ENCODE measurements around the gene SLA2. TPM values are rescaled to one million over a fixed set of nuclear protein-coding genes. Genes with fewer than 3 reads are reported as not detected.
"Not testable (repeated sequence)": the region's sequence is repeated elsewhere in the genome, so short reads cannot be mapped to it uniquely, and the experiment has no call there.

Gene SLA2
- total RNA-seq = 100 to 1,000 TPM; 109 to 140 TPM

- H3K27me3 Mint-ChIP-seq = no peaks in the 10 kb centered on the region
- ATAC-seq (peak; percentile 76), DNase-seq (peak; percentile 91)
- CTCF ChIA-PET = interaction anchor here (1.0 to 5.4 kb wide), 12 partner anchors 9 to 692 kb away, joined by 3 to 32 read pairs (median 8); partner anchors contain the start of genes RAB5IF and SCAND1
- H3K4me3 Mint-ChIP-seq = peak within 1 kb of the TSS; percentile 96
- peak within 1 kb of the TSS; percentile 98 for H3K27ac Mint-ChIP-seq
- no peaks in the 10 kb centered on the region for H3K9me3 Mint-ChIP-seq (ENCODE audit: low read depth)
- H3K4me1 Mint-ChIP-seq = peaks cover 40% of the 10 kb centered on the region
- H3K36me3 Mint-ChIP-seq = peaks cover 43% of the 10 kb centered on the region
Observed at GRCh38 chr20:36645998-36646397, at the start of gene SLA2. TSS of gene SLA2 (minus strand) at chr20:36646196. CDS start at chr20:36641335, 4,861 bp downstream.

DNA sequence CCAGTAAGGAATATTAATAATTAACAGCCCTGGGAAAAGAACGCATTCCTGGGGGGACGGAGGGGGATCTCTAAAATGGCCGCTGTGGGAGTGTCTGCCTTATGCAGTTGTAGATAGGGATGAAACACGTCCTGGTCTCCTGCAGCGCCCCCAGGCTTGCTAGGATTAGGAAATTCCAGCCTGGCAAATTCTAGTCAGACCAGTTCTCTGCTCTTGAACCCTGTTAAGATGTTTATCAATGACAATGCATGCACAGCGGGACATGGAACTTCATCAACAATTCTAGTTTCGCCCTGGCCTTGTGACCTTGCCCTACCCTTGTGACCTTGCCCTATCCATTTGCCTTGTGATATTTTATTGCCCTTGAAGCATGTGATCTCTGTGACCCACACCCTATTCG lies 49.5 kb upstream of the SLA2 start:
- not testable (repeated sequence) for H3K36me3 Mint-ChIP-seq; H3K27ac Mint-ChIP-seq; H3K4me1 Mint-ChIP-seq; ATAC-seq; DNase-seq; H3K4me3 Mint-ChIP-seq; H3K27me3 Mint-ChIP-seq; H3K9me3 Mint-ChIP-seq (ENCODE audit: low read depth)
- CTCF ChIA-PET = interaction anchor here (0.8 kb wide), 1 partner anchor 116 kb away, joined by 3 read pairs; no protein-coding TSS in a partner anchor

GRCh38 chr20:36688630-36689029 lies 42.6 kb upstream of the SLA2 start:
- H3K36me3 Mint-ChIP-seq = no peaks in the 10 kb centered on the region
- no peak overlapping the region for H3K27ac Mint-ChIP-seq
- H3K27me3 Mint-ChIP-seq = no peaks in the 10 kb centered on the region
- CTCF ChIA-PET = no interaction called here
- ATAC-seq (no peak), DNase-seq (no peak)
- no peak overlapping the region for H3K4me3 Mint-ChIP-seq
- no peaks in the 10 kb centered on the region for H3K9me3 Mint-ChIP-seq (ENCODE audit: low read depth)
- H3K4me1 Mint-ChIP-seq = no peaks in the 10 kb centered on the region

GRCh38 chr20:36687850-36688249 lies 41.9 kb upstream of the SLA2 start:
- H3K4me1 Mint-ChIP-seq = no peaks in the 10 kb centered on the region
- no peaks in the 10 kb centered on the region for H3K27me3 Mint-ChIP-seq
- CTCF ChIA-PET = no interaction called here
- H3K36me3 Mint-ChIP-seq = no peaks in the 10 kb centered on the region
- H3K9me3 Mint-ChIP-seq (ENCODE audit: low read depth) = no peaks in the 10 kb centered on the region
- ATAC-seq = no peak
- DNase-seq = no peak
- H3K27ac Mint-ChIP-seq = no peak overlapping the region
- no peak overlapping the region for H3K4me3 Mint-ChIP-seq

- Mint-ChIP-seq H3K4me3 (no peak overlapping the region), H3K36me3 (peaks cover 3% of the 10 kb centered on the region)
Observed at GRCh38 chr20:36686944-36687343, 40.9 kb upstream of the SLA2 start.

DNA sequence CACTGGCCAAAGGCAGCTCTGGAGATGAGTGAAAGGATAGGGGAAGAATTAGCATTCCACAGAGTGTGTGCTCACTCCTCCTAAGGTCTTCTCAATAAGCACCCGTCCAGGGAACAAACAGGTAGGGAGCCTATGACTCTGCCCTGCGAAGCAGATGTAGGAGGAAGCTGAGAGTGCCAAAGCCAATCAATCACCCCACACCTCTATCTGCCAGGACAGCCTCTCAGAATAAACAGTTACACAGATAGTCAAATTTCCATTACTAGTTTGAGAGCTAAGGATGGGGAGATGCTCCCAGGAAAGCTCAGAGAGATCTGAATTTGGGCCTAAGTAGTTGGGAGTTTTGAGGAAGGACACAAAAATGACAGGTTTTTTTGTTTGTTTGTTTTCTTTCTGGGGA lies 40.5 kb upstream of the SLA2 start:
- Mint-ChIP-seq H3K36me3 (peaks cover 3% of the 10 kb centered on the region), H3K9me3 (ENCODE audit: low read depth) (no peaks in the 10 kb centered on the region), H3K4me3 (no peak overlapping the region), H3K4me1 (no peaks in the 10 kb centered on the region), H3K27me3 (no peaks in the 10 kb centered on the region), H3K27ac (no peak overlapping the region)
- CTCF ChIA-PET = interaction anchor here (1.1 kb wide), 1 partner anchor 14 kb away, joined by 3 read pairs; no protein-coding TSS in a partner anchor
- ATAC-seq (no peak), DNase-seq (no peak)

More at GRCh38 chr20:36686944-36687343, 40.9 kb upstream of the SLA2 start:
- no peak overlapping the region for H3K27ac Mint-ChIP-seq
- CTCF ChIA-PET = interaction anchor here (1.1 kb wide), 1 partner anchor 13 kb away, joined by 3 read pairs; no protein-coding TSS in a partner anchor
- no peak for ATAC-seq
- H3K27me3 Mint-ChIP-seq = no peaks in the 10 kb centered on the region
- H3K9me3 Mint-ChIP-seq (ENCODE audit: low read depth) = no peaks in the 10 kb centered on the region
- DNase-seq = no peak
- no peaks in the 10 kb centered on the region for H3K4me1 Mint-ChIP-seq

- no peaks in the 10 kb centered on the region for H3K4me1 Mint-ChIP-seq
- H3K36me3 Mint-ChIP-seq = peaks cover 5% of the 10 kb centered on the region
- no peaks in the 10 kb centered on the region for H3K27me3 Mint-ChIP-seq
- no peak for ATAC-seq
- DNase-seq = no peak
- no peak overlapping the region for H3K4me3 Mint-ChIP-seq
- CTCF ChIA-PET = interaction anchor here (0.8 kb wide), 1 partner anchor 12 kb away, joined by 3 read pairs; no protein-coding TSS in a partner anchor
- H3K9me3 Mint-ChIP-seq (ENCODE audit: low read depth) = no peaks in the 10 kb centered on the region
- H3K27ac Mint-ChIP-seq = no peak overlapping the region
Observed at GRCh38 chr20:36684747-36685146, 38.8 kb upstream of the SLA2 start.

DNA sequence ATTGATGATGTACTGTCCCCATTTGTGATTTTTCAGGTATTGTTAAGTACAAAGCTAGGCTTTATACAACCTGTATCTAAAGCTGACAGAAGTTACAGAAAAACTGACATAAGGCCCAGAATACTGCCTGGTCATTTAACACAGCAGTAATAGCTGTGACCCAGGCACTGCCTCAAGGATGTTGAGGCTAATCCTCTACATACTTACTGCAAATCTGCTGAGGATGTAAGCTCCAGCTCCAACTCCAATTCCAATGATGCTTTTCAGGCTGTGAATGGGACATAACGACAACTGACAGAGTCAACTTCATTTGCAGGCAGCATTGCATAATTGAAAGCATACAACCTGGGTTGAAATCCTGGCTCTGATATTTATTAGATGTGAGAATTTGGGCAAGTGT lies 36.3 kb upstream of the SLA2 start:
- no peak for ATAC-seq
- H3K9me3 Mint-ChIP-seq (ENCODE audit: low read depth) = no peaks in the 10 kb centered on the region

DNA sequence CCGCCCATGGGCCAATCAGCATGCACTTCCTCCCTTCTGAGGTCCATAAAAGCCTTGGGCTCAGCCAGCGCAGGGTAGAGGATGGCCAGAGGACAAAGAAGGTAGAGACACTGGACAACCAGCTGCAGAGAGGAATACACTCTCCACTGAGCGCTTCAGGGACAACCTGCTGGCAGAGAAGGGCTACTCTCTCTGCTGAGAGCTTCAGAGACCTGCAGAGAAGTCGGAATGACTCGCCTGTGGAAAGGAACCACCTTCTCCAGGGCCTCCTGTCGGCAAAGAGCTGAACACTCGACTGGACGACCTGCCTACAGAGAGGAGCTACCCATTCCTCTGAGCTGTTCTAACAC lies 31.4 kb upstream of the SLA2 start:
- no peak overlapping the region for H3K27ac Mint-ChIP-seq
- ATAC-seq = no peak
- CTCF ChIA-PET = no interaction called here

More for the DNA sequence above, 36.3 kb upstream of the SLA2 start:
- Mint-ChIP-seq H3K36me3 (peaks cover 10% of the 10 kb centered on the region), H3K4me3 (no peak overlapping the region), H3K27ac (no peak overlapping the region), H3K4me1 (no peaks in the 10 kb centered on the region), H3K27me3 (no peaks in the 10 kb centered on the region)
- CTCF ChIA-PET = no interaction called here
- DNase-seq = no peak

GRCh38 chr20:36676701-36677421 lies 30.9 kb upstream of the SLA2 start:
- no peak for DNase-seq
- Mint-ChIP-seq H3K27ac (no peak overlapping the region), H3K4me1 (no peaks in the 10 kb centered on the region), H3K9me3 (ENCODE audit: low read depth) (no peaks in the 10 kb centered on the region), H3K36me3 (peaks cover 7% of the 10 kb centered on the region), H3K4me3 (no peak overlapping the region), H3K27me3 (no peaks in the 10 kb centered on the region)
- CTCF ChIA-PET = interaction anchor here (0.7 kb wide), 1 partner anchor 78 kb away, joined by 3 read pairs; no protein-coding TSS in a partner anchor
- ATAC-seq = no peak

More for the DNA sequence above, 31.4 kb upstream of the SLA2 start:
- DNase-seq = no peak
- Mint-ChIP-seq H3K27me3 (no peaks in the 10 kb centered on the region), H3K36me3 (peaks cover 7% of the 10 kb centered on the region), H3K9me3 (ENCODE audit: low read depth) (no peaks in the 10 kb centered on the region), H3K4me1 (no peaks in the 10 kb centered on the region), H3K4me3 (no peak overlapping the region)

GRCh38 chr20:36675545-36675944 lies 29.5 kb upstream of the SLA2 start:
- H3K4me1 Mint-ChIP-seq; H3K36me3 Mint-ChIP-seq; H3K9me3 Mint-ChIP-seq (ENCODE audit: low read depth); H3K27ac Mint-ChIP-seq; H3K4me3 Mint-ChIP-seq; ATAC-seq; DNase-seq; H3K27me3 Mint-ChIP-seq: not testable (repeated sequence)
- CTCF ChIA-PET = interaction anchor here (0.7 to 1.2 kb wide), 3 partner anchors 32 to 82 kb away, joined by 3 read pairs; no protein-coding TSS in a partner anchor

DNA sequence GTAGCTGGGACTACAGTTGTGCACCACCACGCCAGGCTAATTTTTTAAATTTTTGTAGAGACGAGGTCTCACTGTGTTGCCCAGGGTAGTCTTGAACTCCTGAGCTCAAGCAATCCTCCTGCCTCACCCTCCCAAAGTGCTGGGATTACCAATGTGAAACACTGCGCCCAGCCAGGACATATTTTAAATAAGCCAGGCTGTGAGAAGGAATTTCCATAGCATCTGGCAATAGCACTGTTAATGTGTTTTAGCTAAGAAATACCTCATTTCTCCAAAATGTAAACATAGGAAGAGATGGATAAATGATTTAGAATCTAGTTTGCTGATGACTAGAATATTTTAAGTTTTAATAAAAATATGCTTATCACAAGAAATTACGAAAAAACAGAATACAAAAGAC lies 27.0 kb upstream of the SLA2 start:
- no peaks in the 10 kb centered on the region for H3K27me3 Mint-ChIP-seq
- H3K36me3 Mint-ChIP-seq = peaks cover 10% of the 10 kb centered on the region
- DNase-seq = no peak
- no peak overlapping the region for H3K27ac Mint-ChIP-seq
- no peaks in the 10 kb centered on the region for H3K9me3 Mint-ChIP-seq (ENCODE audit: low read depth)
- no peaks in the 10 kb centered on the region for H3K4me1 Mint-ChIP-seq
- no peak for ATAC-seq
- CTCF ChIA-PET = no interaction called here
- H3K4me3 Mint-ChIP-seq = no peak overlapping the region

DNA sequence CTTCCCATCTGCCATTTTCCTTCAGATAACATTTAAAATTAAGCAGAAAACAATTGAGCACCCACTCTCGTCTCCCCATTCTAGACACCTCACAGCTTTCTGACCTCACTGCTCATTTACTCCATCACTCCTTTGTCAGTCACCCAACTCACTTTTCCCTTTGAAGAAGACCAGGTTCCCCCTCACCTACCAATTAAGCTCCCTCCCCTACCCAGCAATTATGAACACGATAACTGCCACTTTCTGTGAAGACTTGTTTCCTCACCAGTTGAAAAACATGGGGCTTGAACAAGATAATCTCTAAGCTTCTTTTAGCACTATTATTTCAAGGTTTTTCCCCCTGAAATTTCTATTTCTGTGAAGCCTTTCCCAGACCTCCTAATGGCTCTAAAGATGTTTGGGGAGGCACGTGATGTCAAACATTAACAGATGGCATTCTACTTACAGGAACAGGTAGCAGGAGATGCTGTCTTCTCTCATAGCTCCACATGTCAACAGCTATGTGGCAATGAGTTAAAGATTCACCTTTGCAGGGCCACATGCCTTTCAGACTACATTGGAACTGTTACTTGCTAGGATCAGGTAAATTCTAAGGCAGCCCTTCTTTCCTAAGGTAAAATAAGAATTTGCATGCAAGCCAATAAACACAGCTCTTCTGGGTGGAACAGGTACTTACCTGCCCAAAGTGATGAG lies 24.8 kb upstream of the SLA2 start:
- CTCF ChIA-PET = no interaction called here
- H3K27me3 Mint-ChIP-seq = no peaks in the 10 kb centered on the region

More for the DNA sequence above, 24.8 kb upstream of the SLA2 start:
- ATAC-seq (no peak), DNase-seq (no peak)
- Mint-ChIP-seq H3K27ac (no peak overlapping the region), H3K4me1 (no peaks in the 10 kb centered on the region), H3K9me3 (ENCODE audit: low read depth) (no peaks in the 10 kb centered on the region), H3K4me3 (no peak overlapping the region), H3K36me3 (peaks cover 6% of the 10 kb centered on the region)

All from activated CD8-positive, alpha-beta memory T cell treated with anti-CD3 and anti-CD28 coated beads, Interleukin-2, amount 10 ng/mL, durations not matched to agents 7 days and 5 days (primary cell).